Measurements from ENCODE around the gene WIPI1. TPM values are rescaled to one million over a fixed set of nuclear protein-coding genes. Genes with fewer than 3 reads are reported as not detected.
A peak's percentile ranks its signal among the peaks of the same experiment; 100 is the strongest.

Gene WIPI1
- total and polyA plus RNA-seq, 10 of the 15 experiments (the other 5 are each of a cell fraction or from before 2014, with no cell fraction given): 6.5 to 44.5 (median 26.2) TPM

DNA sequence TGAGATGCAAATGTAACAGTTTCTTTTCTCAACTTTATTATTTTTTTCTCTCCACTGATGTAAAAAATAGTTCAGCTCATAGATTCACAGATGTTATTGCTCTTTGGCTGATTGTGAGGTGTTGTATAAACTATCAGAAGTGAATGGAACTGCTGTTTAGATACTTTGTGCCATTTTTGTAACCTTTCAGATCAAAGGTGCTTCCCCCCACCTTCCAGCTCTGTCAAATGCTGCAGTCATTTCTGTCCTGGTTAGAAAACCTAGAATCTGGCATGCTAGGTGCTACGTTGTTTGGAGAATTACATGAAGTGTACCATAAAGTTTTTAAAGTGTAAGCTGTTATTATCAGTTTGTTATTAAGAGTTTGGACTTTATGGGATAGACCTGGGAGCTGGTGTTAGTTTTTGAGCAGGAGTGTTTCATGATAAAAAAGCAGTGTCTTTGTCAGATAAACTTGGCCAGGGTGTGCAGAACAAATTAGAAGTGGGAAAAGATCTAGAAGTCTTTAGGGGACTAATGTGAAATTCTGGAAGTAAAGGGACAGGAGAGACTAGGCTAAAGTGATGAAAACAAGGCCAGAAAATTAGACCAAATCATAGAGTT, 1.8 kb upstream of the WIPI1 start (continued):
- TF ChIP-seq ZNF592 (IDR thresholded peaks at IDR 0.05) (0 out of 2 replicates have a peak, but pooled peaks have one; percentile 4), NKRF (conservative IDR thresholded peaks at IDR 0.05) (0 out of 2 replicates have a peak, but pooled peaks have one; percentile 13)
